Common myeloid progenitor, CD34-positive (primary cell): ENCODE data around the gene SYT5.
A peak's percentile ranks its signal among the peaks of the same experiment; 100 is the strongest.

ENCODE experiments used
- CTCF ChIA-PET: fragments of 350-600 bp; sonication (Branson Sonifier 250); formaldehyde crosslinking; loops from one replicate; lab custom pipeline; 2021; ENCODE audit warnings: antibody characterized with exemption; lab: Charles Lee
- POLR2A ChIA-PET: fragments of 350-600 bp; sonication (Branson Sonifier 250); formaldehyde crosslinking; loops from one replicate; lab custom pipeline; 2021; ENCODE audit warnings: antibody characterized with exemption; lab: Charles Lee
- DNase-seq, 3 donors: peaks; one replicate each; pipeline versions ENCODE4 v3.0.0 to v3.0.0-alpha.2; 2013
- H3K27ac ChIP-seq, 2 experiments: 1 replicate in 1 of 2; 2 replicates in 1 of 2; pipeline ENCODE4 v1.7.0; 2013; ENCODE audit warnings: inconsistent platforms in 2 of 2, low read length in 2 of 2, mild to moderate bottlenecking in 2 of 2, low read depth in 1 of 2, moderate library complexity in 1 of 2; ENCODE audit not compliant: severe bottlenecking in 2 of 2, insufficient read depth in 1 of 2, poor library complexity in 1 of 2
- H3K27me3 ChIP-seq, 5 experiments: replicated peaks in 2 of 5; 1 replicate in 3 of 5; 2 replicates in 2 of 5; pipeline versions ENCODE4 v1.6.1 to v1.7.0; 2013; ENCODE audit warnings: low read length in 4 of 5, mild to moderate bottlenecking in 2 of 5, moderate library complexity in 2 of 5, inconsistent platforms in 1 of 5; ENCODE audit not compliant: insufficient read depth in 5 of 5, control insufficient read depth in 4 of 5
- H3K36me3 ChIP-seq, 4 experiments: 1 replicate in 2 of 4; 2 replicates in 2 of 4; pipeline versions ENCODE4 v1.6.1 to v1.7.0; 2013; ENCODE audit warnings: low read length in 3 of 4, control low read depth in 1 of 4, mild to moderate bottlenecking in 1 of 4; ENCODE audit not compliant: control insufficient read depth in 4 of 4, insufficient read depth in 4 of 4
- H3K4me1 ChIP-seq, 4 experiments: 1 replicate in 3 of 4; 2 replicates in 1 of 4; pipeline versions ENCODE4 v1.6.1 to v1.7.1; 2013; ENCODE audit warnings: low read length in 3 of 4, mild to moderate bottlenecking in 3 of 4, control low read depth in 1 of 4, inconsistent platforms in 1 of 4, moderate library complexity in 1 of 4; ENCODE audit not compliant: control insufficient read depth in 4 of 4, insufficient read depth in 4 of 4; ENCODE audit errors: control extremely low read depth in 1 of 4
- H3K4me3 ChIP-seq, 7 experiments: 1 replicate in 4 of 7; 2 replicates in 3 of 7; pipeline versions ENCODE4 v1.5.1 to v1.7.0; 2013; ENCODE audit warnings: mild to moderate bottlenecking in 7 of 7, low read length in 6 of 7, moderate library complexity in 6 of 7, inconsistent platforms in 2 of 7, low read depth in 2 of 7, control low read depth in 1 of 7; ENCODE audit not compliant: insufficient read depth in 4 of 7, control insufficient read depth in 1 of 7; ENCODE audit errors: extremely low read depth in 1 of 7
- H3K9me3 ChIP-seq, 5 experiments: 1 replicate in 4 of 5; 2 replicates in 1 of 5; pipeline versions ENCODE4 v1.6.1 to v1.7.1; 2013; ENCODE audit warnings: low read length in 4 of 5, mild to moderate bottlenecking in 2 of 5, inconsistent platforms in 1 of 5, low read depth in 1 of 5, moderate library complexity in 1 of 5; ENCODE audit not compliant: control insufficient read depth in 4 of 5, insufficient read depth in 2 of 5; ENCODE audit errors: control extremely low read depth in 1 of 5
- WGBS: methylation state at CpG from one replicate; pipeline ENCODE4 v1.1.5; 2013; ENCODE audit not compliant: insufficient coverage; 5-methylcytosine and 5-hydroxymethylcytosine counted together

The SYT5 gene

DNA sequence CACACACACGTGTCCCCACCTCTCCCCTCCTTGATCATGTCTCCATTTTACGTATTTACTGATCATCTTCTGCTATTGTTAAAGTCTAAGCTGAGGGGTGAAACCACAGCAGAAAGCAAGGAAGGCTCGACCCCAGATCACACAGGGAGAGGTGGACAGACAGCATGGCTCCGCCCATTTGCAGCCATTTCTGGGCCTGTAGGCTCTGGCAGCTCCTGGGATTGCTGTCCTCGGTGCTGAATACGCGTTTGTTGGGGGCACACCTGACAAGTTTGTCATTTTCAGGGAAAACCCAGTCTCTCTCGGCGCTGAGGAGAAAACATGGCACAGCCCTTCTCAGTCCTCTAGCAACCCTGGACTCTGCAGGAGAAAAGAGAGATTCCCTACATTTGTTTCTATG is 40.4 kb upstream of the SYT5 start:
- WGBS = 93% methylated on average over 9 of the region's 9 CpGs
- CTCF ChIA-PET = interaction anchor here (0.7 to 1.3 kb wide), 3 partner anchors 14 to 35 kb away, joined by 3 read pairs; no protein-coding TSS in a partner anchor
- Histone ChIP-seq H3K27ac (no peak overlapping the region), H3K4me1 (peaks cover 0 to 15% (median 12%) of the 10 kb centered on the region in 4 experiments), H3K9me3 (peaks cover 0 to 9% (median 3%) of the 10 kb centered on the region in 5 experiments), H3K36me3 (peaks cover 2 to 34% (median 15%) of the 10 kb centered on the region in 4 experiments), H3K27me3 (peaks cover 0 to 4% (median 2%) of the 10 kb centered on the region in 5 experiments), H3K4me3 (no peak overlapping the region)
- DNase-seq = no peak
- POLR2A ChIA-PET = no interaction called here

DNA sequence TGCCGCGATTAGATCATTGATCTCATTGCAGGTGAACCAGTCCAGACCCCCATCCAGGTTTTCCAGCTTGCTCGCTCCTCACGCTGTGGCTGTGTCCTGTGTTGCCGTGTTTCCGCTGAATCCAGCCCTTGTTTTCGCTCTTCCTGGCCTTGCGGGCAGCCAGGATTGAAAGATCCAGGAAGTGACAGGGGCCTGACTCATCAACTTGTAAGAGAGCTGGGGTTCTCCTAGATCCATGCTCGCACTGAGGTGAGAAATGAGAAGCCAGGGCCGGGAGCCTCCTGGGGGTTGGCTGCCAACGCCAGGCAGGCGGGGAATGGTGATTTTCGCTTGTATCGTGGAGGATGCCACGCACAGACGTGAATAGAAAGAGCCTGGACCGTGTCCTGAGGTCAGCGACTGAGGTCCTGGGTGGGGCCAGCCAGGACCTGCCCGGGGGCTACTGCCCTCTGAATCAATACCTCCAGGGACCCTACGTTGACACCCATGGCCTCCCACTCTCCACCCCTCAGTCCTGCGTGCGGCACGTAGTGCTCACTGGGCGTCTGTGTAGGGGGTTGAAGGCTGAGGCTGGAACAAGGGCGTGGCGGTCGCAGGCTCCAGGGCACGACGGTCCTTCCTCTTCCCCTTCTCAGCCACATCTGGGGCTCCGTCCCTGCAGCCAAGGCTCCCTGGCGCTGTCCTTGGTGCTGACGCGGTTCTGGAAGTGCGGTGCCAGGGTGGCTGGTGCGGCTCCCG is 36.5 kb upstream of the SYT5 start:
- H3K27ac ChIP-seq = peak overlapping the region in 1 of 2 experiments; percentile 73
- H3K27me3 ChIP-seq = peaks cover 0 to 8% (median 2%) of the 10 kb centered on the region in 5 experiments
- POLR2A ChIA-PET = interaction anchor here (0.6 kb wide), 1 partner anchor 40 kb away, joined by 5 read pairs; no protein-coding TSS in a partner anchor
- WGBS = 6% methylated on average over 32 of the region's 36 CpGs
- H3K36me3 ChIP-seq = peaks cover 0 to 13% (median 3%) of the 10 kb centered on the region in 4 experiments
- peak; percentile 91 to 96 (median 94) for DNase-seq
- CTCF ChIA-PET = interaction anchor here (1.5 kb wide), 1 partner anchor 15 kb away, joined by 3 read pairs; no protein-coding TSS in a partner anchor
- peaks cover 6 to 19% (median 11%) of the 10 kb centered on the region in 5 experiments for H3K9me3 ChIP-seq
- H3K4me1 ChIP-seq = peaks cover 0 to 15% (median 12%) of the 10 kb centered on the region in 4 experiments
- H3K4me3 ChIP-seq = peak overlapping the region in 5 of 7 experiments; percentile 33 to 71 (median 52)

- WGBS = 85% methylated on average over 5 of the region's 7 CpGs
- Histone ChIP-seq H3K27me3 (peaks cover 0 to 8% (median 2%) of the 10 kb centered on the region in 5 experiments), H3K9me3 (peaks cover 3 to 11% (median 7%) of the 10 kb centered on the region in 5 experiments), H3K36me3 (no peaks in the 10 kb centered on the region), H3K4me1 (peaks cover 0 to 21% (median 12%) of the 10 kb centered on the region in 4 experiments), H3K4me3 (no peak overlapping the region), H3K27ac (no peak overlapping the region)
- DNase-seq = no peak
- CTCF ChIA-PET = no interaction called here
- POLR2A ChIA-PET = no interaction called here
These were observed 33.5 kb upstream of the SYT5 start for GRCh38 chr19:55213547-55213946.

DNA sequence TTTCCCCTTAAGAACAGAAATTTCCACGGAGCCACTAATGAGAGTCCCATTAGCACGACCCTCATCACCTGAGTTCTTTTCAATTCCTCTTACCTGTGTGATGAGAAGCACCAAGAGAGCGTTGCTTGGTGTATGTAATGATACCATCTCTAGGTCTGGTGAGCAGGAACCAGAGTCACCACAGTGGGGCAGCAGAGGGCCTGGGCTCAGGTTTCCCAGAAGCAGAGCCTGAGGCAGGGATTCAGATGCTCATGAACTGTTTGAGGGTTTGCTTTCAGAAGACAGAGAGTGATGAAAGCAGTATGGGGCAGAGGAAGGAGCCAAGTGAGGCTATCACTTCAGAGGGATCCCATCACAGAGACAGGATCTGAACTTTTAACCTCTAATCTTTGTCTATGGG is 32.4 kb upstream of the SYT5 start:
- POLR2A ChIA-PET = no interaction called here
- H3K27ac ChIP-seq = no peak overlapping the region
- CTCF ChIA-PET = no interaction called here
- H3K4me1 ChIP-seq = peaks cover 0 to 21% (median 12%) of the 10 kb centered on the region in 4 experiments
- H3K4me3 ChIP-seq = no peak overlapping the region
- no peaks in the 10 kb centered on the region for H3K36me3 ChIP-seq
- WGBS = 100% methylated on average over 2 of the region's 3 CpGs
- peaks cover 3 to 11% (median 7%) of the 10 kb centered on the region in 5 experiments for H3K9me3 ChIP-seq
- DNase-seq = peak in 1 of 3 donors; percentile 29
- peaks cover 0 to 8% (median 2%) of the 10 kb centered on the region in 5 experiments for H3K27me3 ChIP-seq

- H3K4me3 ChIP-seq = no peak overlapping the region
- POLR2A ChIA-PET = no interaction called here
- H3K27ac ChIP-seq = no peak overlapping the region
- peaks cover 3 to 11% (median 7%) of the 10 kb centered on the region in 5 experiments for H3K9me3 ChIP-seq
- no peak for DNase-seq
- H3K27me3 ChIP-seq = peaks cover 0 to 4% (median 0%) of the 10 kb centered on the region in 5 experiments
- H3K4me1 ChIP-seq = peaks cover 0 to 13% (median 6%) of the 10 kb centered on the region in 4 experiments
- WGBS = 88% methylated on average over 13 of the region's 17 CpGs
- H3K36me3 ChIP-seq = no peaks in the 10 kb centered on the region
- CTCF ChIA-PET = no interaction called here
These were observed 29.8 kb upstream of the SYT5 start for GRCh38 chr19:55209693-55210472.

DNA sequence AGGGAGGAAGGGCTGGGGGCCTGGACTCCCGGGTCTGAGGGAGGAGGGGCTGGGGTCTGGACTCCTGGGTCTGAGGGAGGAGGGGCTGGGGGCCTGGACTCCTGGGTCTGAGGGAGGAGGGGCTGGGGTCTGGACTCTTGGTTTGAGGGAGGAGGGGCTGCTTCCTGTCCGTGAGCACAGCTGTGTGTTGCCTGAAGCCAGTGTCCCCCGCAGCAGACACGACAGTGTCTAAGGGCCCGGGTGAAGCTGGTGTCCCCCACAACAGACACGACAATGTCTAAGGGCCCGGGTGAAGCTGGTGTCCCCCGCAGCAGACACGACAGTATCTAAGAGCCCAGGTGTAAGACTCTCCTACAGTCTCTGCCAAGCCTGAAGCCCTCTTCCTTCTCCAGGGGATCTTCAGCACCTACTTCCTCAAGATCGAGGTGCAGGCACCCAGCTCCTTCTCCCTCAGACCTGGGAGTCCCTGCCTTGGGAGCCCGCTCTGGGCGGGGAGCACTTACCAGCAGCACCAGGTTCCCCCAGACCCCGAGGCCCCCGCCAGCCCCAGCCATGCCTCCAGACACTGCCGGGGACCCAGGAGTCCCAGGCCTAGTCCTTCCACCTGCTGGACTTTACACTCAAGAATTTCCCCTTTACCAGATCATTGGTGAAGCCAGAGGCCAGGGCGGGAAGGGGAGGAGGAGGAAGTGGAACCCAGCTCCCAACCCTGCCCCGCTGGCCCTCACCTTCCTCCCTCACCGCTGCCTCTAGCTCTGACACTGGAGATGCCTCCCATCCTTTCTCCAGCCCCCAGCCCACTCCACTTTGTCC is 29.0 kb upstream of the SYT5 start, which contains the start of gene PTPRH:
Gene PTPRH, minus strand, starts transcription at position 622 of the 813 bp plus-strand sequence. Its CDS starts 68 bp downstream, at position 554.
- 33% methylated on average over 3 of the region's 18 CpGs for WGBS
- H3K4me1 ChIP-seq = peaks cover 0 to 13% (median 6%) of the 10 kb centered on the region in 4 experiments
- DNase-seq = no peak
- no peaks in the 10 kb centered on the region for H3K36me3 ChIP-seq
- peaks cover 0 to 4% (median 0%) of the 10 kb centered on the region in 5 experiments for H3K27me3 ChIP-seq
- POLR2A ChIA-PET = no interaction called here
- no peak within 1 kb of the TSS for H3K4me3 ChIP-seq
- CTCF ChIA-PET = no interaction called here
- H3K27ac ChIP-seq = peak within 1 kb of the TSS in 1 of 2 experiments; percentile 34
- peaks cover 3 to 11% (median 7%) of the 10 kb centered on the region in 5 experiments for H3K9me3 ChIP-seq
